SHP77 treated with DMSO at 0.1 percent for 48 hours (cell line): Measurements from ENCODE around the gene TMED4.
"Not testable (repeated sequence)": the region's sequence is repeated elsewhere in the genome, so short reads cannot be mapped to it uniquely, and the experiment has no call there.

Source experiments
- DNase-seq: peaks from one replicate; lab custom pipeline; 2025; lab: John Stamatoyannopoulos, UW

TMED4 gene

DNA sequence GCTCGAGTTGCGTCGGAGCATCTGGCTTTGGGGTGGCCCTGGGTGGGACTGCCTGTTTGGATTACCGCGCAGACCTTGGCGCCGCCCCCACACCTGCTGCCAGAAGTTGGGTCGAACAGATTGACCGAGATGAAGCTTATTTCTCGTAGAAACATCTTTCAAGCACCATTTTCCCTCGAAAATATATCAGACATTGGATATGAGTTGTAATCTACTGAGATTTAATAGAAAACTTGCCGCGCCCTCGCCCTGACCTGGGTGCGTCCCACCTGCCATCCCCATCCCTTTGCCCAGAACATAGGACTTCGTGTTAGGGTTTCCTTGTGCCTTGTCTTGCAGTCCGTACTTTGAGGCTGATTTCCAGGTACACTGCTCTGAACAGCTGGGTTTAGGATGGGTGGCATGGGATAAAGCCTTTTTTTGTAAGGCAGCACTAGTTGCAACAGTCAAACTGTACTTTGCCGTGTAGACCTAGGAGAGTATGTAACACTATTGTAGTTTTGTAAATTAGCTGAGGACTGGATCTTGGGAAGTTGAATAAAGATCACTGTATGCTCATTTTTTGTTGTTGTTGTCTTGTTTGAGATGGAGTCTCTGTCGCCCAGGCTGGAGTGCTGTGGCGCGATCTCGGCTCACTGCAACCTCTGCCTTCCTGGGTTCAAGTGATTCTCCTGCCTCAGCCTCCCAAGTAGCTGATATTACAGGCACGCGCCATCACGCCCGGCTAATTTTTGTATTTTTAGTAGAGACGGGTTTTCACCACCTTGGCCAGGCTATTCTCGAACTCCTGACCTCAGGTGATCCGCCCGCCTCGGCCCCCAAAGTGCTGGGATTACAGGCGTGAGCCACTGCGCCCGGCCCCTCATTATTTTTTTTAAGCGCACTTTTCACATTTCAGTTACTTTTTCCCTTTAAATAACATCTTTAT is 25.4 kb upstream of the TMED4 start:
- peak; percentile 61 for DNase-seq

DNA sequence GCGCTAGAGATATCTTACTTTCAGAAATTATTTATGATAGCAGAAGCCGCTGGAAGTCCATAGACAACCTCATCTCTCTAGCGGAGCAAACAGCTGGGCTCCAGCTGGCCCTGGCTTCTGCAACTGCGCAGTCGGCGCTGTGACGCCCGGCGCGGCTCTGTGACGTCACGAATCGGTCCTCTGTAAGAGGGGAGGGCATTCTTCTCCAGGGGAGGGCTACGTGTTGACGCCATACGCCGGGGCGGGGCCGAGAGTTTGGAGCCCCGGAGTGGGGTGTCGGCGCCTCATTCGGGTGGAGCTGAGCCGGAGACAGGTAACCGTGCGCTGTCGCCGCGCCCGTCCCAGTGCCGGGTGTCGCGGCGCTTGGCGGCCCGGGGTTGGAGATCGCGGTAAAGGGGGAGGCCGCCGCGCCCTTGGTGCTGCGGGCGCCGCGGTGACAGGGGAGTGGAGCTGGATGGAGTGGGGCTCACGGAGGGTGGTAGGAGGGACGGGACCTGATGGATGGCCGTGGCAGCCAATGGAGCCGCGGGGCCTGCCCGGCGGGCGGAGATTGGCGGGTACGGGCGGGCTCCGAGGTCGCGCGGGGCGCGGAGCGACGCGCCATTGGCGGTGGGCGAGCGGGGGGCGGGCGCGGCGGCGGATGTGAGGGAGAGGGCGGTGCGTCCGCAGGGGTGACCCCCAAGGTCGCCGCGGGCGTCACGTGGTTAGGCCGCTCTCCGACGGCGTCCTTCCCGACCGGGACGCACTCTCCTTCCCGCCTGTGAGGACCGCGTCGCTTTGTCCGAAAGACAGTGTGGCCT is 24.5 kb upstream of the TMED4 start, which contains the start of gene OGDH:
Gene OGDH (plus strand): TSS at position 287 of the 800 bp plus-strand sequence. CDS start 17,717 bp downstream, outside the sequence.
- peak; percentile 99 for DNase-seq

GRCh38 chr7:44604941-44605340 is 22.9 kb upstream of the TMED4 start:
- no peak for DNase-seq

GRCh38 chr7:44603193-44603592 is 21.2 kb upstream of the TMED4 start:
- no peak for DNase-seq

DNA sequence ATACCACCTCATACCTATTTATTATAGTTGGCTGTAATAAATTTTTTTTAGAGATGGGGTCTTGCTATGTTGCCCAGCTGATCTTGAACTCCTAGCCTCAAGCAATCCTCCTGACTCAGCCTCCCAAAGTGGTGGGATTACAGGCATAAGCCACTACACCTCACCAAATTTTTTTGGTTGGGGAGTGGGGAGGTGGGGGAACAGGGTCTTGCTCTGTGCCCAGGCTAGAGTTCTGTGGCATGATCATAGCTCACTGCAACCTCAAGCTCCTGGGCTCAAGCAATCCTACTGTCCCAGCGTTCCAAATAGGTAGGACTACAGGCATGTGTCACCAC is 20.5 kb upstream of the TMED4 start:
- no peak for DNase-seq

- DNase-seq, result no peak
These were observed 17.2 kb upstream of the TMED4 start for GRCh38 chr7:44599222-44599621.

GRCh38 chr7:44597181-44597580 is 15.2 kb upstream of the TMED4 start:
- DNase-seq, result not testable (repeated sequence)

DNA sequence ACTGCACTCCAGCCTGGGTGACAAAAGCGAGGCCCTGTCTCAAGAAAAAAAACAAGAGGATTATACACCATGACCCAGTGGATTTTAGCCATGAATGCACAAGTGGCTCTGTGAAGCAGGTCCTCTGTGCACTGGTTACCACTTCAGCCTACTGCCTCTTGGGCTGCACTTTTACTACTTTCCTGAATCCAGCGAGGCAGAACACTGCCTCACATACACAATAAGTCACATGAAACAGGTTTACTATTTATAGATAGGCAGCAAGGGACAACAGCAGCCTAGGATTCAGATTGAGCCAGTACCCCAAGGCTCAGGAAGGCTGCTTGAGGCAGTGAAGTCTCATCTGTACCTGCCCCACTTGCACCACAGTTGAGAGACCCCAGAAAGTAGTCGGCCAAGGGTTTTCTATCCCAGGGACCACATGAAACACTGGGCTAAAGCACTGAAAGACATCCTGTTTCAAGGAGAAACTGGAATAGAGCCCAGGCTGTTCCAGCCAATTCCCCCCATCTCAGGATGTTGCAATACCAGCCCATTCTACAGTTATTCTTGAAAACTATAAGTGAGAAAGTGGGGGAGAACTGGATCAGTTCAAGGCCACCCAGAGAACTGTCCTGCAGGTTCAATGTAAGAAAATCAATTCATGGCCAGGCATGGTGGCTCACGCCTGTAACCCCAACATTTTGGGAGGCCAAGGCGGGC is 14.1 kb upstream of the TMED4 start:
- DNase-seq, result no peak

DNA sequence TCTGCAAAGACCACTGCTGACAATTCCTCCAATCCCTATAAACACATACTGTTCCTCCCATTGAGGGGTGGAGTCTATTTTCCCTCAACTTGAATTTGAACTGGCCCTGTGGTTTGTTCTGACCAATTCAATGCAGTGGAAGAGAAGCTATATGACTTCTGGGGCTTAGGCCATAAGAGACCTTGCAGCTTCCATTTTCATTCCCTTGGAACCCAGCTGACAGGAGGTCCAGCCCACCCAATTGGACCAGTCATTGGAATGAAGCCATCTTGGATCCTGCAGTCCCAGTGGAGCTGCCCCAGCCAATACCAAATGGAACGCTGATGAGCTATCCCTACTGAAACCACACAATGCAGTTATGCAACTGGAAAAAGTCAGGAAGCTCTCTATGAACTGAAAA is 8.9 kb upstream of the TMED4 start:
- DNase-seq, result no peak

DNA sequence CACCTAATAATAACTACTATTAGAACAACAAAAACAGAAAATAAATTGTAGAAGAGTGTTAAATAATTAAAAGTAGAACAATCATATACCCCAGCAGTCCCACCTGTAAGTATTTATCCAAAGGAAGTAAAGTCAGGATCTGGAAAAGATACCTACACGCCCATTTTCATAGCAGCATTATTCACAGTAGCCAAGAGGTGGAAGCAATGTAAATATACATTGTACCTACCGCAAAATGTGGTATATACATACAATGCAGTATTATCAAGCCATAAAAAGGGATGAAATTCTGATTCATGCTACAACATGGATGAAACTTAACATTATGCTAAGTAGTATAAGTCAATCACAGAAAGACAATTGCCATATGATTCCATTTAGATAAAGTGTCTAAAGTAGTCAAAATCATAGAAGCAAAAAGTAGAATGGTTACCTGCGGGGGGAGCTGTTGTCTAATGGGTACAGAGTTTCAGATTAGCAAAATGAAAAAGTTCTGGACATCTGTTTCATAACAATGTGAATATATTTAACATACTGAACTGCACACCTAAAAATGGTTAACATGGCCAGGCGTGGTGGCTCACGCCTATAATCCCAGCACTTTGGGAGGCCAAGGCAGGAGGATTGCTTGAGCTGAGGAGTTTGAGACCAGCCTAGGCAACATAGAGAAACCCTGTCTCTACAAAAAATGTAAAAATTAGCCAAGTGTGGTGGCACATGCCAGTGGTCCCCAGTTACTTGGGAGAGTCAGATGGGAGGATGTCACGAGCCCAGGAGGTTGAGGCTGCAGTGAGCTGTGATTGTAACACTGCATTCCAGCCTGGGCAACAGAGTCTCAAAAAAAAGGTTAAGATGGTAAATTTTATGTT is 6.0 kb upstream of the TMED4 start:
- DNase-seq, result peak; percentile 50

- DNase-seq, result no peak
These were observed 1.3 kb upstream of the TMED4 start for GRCh38 chr7:44583146-44583865.

DNA sequence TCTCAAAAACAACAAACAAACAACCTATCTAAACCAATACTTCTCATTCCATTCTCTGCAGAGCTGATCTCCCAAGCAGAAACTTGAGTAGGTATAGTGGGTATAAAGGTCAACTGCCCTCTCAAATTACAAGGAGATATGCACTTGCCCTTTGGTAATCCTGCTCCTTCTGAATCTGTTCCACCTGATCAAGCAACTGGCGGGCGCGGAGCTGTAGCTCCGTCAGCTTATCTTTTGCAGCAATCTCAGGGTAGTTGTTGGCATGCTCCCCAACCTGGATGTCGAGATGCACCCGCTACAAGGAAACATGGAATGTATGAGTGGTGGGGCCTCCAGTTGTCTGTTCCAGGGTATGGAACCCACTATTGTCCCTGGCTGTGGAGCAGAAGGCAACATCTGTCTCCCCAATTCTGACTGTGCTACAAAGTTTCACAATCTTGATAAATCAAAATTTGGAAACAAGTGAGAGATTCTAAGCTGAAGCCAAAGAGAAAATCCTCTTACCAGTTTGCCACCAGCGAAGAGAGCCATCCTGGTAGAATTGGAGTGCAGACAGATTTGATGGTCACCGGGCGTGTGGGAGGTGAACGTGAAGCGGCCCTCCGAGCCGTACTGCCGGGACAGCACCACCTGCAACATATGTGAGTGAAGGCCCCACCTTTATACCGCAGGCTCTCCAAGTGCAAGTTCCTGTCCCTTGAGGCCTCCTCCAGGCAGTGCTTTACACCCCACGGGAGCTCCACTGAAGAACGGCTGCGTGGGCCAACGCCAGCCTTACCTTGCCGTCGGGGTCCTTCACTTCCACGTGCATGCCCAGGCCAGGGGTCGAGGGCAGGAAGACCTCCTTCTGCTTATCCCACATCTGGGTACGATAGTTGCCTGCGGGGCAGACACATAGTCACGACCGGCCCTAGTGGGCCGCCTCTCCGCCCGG is 819 bp downstream of the TMED4 start:
- no peak for DNase-seq

GRCh38 chr7:44576228-44576627 is 5.8 kb downstream of the TMED4 start:
- no peak for DNase-seq

GRCh38 chr7:44575054-44575453 is 7.0 kb downstream of the TMED4 start:
- no peak for DNase-seq

DNA sequence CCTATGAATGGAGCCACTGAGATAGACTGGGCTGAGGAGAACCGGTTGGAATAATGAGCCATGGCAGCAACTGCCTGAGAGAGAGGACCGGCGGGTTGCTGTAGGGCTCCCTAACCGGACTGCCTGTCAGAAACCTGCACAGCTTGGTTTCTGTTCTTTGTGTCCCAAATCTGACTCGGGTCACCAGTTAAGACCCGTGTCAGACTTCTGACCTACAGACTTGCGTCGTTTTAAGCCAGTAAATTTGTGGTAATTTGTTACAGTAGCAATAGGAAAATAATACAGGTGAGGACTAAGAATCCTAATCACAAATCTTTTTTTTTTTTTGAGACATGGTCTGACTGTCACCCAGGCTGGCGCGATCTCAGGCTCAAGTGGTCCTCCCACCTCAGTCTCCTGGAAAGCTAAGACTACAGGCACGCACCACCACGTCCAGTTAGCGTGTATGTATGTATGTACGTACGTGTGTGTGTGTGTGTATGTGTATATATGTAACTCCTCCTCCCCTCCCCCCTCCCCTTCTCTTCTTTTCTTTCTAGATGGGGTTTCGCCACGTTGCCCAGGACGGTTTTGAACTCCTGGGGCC is 7.7 kb downstream of the TMED4 start:
- DNase-seq, result no peak

- DNase-seq, result peak; percentile 95
These were observed 8.4 kb downstream of the TMED4 start, which contains the start of gene DDX56 for GRCh38 chr7:44573464-44574286. TSS of gene DDX56 (minus strand) at chr7:44573908. CDS start at chr7:44573895, 13 bp downstream.

DNA sequence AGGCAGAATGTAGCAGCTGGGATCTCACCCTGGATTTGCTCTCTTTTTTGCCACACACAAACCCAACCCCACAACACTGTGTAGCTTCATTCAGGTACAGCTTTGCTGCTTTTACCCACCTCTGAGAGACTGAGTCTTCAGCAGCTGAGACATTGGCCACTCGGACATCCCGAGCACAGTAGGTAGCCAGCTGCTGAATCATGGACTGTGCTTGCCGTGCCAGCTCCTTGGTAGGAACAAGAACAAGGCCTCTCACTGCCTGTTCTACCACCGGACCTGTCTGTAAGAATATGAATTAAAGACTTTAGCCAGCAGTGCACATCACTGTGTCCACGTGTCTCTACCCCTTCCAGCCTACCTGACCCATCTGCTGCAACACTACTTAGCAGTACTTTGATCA is 9.3 kb downstream of the TMED4 start:
- DNase-seq, result no peak

- DNase-seq, result no peak
These were observed 12.1 kb downstream of the TMED4 start for GRCh38 chr7:44569959-44570358.
